ENCODE data around the gene CYP39A1.

CYP39A1 gene

GRCh38 chr6:46667377-46667776 is 14.8 kb upstream of the CYP39A1 start:
- no peak for DNase-seq (ENCODE audit: low read depth)
- H3K4me3 ChIP-seq (ENCODE audit: control insufficient read depth, low read depth, low read length) = no peak overlapping the region
- no peak for TF ChIP-seq CTCF (conservative IDR thresholded peaks at IDR 0.05; ENCODE audit: control insufficient read depth, insufficient read depth, low read depth, low read length)

- DNase-seq (ENCODE audit: low read depth) = no peak
- TF ChIP-seq CTCF (conservative IDR thresholded peaks at IDR 0.05; ENCODE audit: control insufficient read depth, insufficient read depth, low read depth, low read length) = no peak
- H3K4me3 ChIP-seq (ENCODE audit: control insufficient read depth, low read depth, low read length) = no peak overlapping the region
These were observed 8.9 kb upstream of the CYP39A1 start for GRCh38 chr6:46661483-46661882.

- no peak for TF ChIP-seq CTCF (conservative IDR thresholded peaks at IDR 0.05; ENCODE audit: control insufficient read depth, insufficient read depth, low read depth, low read length)
- no peak for DNase-seq (ENCODE audit: low read depth)
- no peak overlapping the region for H3K4me3 ChIP-seq (ENCODE audit: control insufficient read depth, low read depth, low read length)
These were observed 5.0 kb upstream of the CYP39A1 start for GRCh38 chr6:46657642-46658041.

GRCh38 chr6:46655803-46656202 is 3.2 kb upstream of the CYP39A1 start:
- TF ChIP-seq CTCF (conservative IDR thresholded peaks at IDR 0.05; ENCODE audit: control insufficient read depth, insufficient read depth, low read depth, low read length) = peak; percentile 42
- DNase-seq (ENCODE audit: low read depth) = no peak
- no peak overlapping the region for H3K4me3 ChIP-seq (ENCODE audit: control insufficient read depth, low read depth, low read length)

GRCh38 chr6:46653439-46654195 is 999 bp upstream of the CYP39A1 start:
- peak; percentile 12 for DNase-seq (ENCODE audit: low read depth)
- no peak for TF ChIP-seq CTCF (conservative IDR thresholded peaks at IDR 0.05; ENCODE audit: control insufficient read depth, insufficient read depth, low read depth, low read length)
- peak overlapping the region; percentile 72 for H3K4me3 ChIP-seq (ENCODE audit: control insufficient read depth, low read depth, low read length)

- no peak for DNase-seq (ENCODE audit: low read depth)
- TF ChIP-seq CTCF (conservative IDR thresholded peaks at IDR 0.05; ENCODE audit: control insufficient read depth, insufficient read depth, low read depth, low read length) = no peak
- H3K4me3 ChIP-seq (ENCODE audit: control insufficient read depth, low read depth, low read length) = peak overlapping the region; percentile 72
These were observed 401 bp downstream of the CYP39A1 start for GRCh38 chr6:46652232-46652602.

Measured in fibroblast of mammary gland (primary cell).